Right lung (tissue), 5 donors: Measurements from ENCODE around the gene OLFML2B. TPM values are rescaled to one million over a fixed set of nuclear protein-coding genes. Genes with fewer than 3 reads are reported as not detected.

ENCODE experiments used
- DNase-seq, 2 donors: peaks; one replicate each; pipeline ENCODE4 v3.0.0-alpha.2; 2013
- polyA plus RNA-seq, 5 donors: library from polyadenylated mRNA; unstranded; fragments of 120-200 nt; gene quantifications; one replicate each; pipeline versions ENCODE4 v1.2.1 to v1.2.3, GENCODE V29; 2013; ENCODE audit warnings: inconsistent platforms in 1 of 5, low replicate concordance in 1 of 5; ENCODE audit not compliant: insufficient read length in 5 of 5, insufficient read depth in 1 of 5

OLFML2B gene
- polyA plus RNA-seq, 5 donors: 10.2 to 16.3 (median 13.4) TPM

DNA sequence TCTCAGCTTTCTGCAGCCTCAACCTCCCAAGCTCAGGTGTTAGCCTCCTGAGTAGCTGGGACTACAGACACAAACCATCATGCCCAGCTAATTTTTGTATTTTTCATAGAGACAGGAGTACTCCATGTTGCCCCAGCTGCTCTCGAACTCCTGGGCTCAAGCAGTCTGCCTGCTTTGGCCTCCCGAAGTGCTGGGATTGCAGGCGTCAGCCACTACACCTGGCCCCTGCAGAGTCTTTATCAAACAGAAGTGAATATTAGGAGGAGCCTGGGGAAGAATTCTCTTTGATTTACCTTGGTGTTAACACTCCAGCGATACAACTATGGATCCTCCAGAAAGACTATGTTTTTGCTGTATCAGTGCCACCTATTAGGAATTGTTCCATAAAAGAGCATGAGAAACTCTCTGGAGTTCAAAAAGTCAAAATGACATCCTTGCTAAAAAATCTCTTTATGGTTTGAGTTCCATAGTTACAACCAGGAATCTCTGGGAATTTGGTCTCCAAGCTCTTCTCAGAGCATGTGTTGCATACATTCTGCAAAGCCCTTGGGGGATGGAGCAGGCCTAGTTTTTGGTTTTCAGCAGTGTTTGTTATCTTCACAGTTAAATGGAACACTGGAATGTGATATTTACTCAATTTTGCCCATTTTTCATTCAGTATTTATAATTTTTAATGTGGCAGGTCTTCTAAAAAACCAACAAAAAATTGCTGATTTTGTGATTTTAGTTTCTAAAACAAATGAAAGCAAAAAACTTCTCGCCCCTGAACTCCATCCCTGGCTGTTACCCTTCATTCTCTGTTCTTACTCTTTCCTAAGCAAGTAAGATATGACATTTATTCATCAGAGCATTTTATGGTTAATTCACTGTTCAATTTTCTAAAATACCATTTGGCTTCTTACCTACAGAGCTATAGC lies 77.3 kb downstream of the OLFML2B start:
- no peak for DNase-seq

DNA sequence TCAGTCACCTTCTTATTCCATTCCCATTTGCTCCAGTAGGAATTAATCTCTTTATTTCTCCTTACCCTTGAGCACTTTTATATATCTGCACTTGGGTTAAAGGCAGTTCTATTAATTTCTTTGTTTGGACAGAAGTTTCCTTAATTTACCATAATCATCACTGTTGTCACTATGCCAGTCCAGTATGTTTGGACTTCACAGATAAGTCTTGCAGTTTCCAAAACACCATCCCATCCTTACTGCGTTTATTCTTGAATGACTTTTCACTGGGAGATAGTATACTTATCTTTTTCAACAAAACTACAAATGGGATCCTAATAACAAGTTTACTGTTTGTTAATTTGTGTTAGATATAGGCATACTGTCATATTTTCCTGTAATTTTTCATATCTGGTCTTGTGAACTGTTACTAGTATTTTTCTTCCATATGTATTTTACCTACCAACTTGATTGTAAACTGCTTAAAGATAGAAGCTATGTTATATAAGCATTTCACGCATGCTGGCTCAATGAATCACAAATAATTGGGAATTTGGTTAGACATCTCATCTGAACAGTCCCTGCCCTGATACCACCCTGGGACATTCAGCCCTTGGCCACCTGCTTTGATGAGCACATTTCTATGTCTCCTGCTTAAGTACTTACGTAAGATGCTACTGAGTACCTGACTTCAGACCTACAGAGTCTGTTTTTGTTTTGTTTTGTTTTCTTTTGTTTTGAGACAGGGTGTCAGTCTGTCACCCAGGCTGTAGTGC lies 78.2 kb downstream of the OLFML2B start:
- no peak for DNase-seq

DNA sequence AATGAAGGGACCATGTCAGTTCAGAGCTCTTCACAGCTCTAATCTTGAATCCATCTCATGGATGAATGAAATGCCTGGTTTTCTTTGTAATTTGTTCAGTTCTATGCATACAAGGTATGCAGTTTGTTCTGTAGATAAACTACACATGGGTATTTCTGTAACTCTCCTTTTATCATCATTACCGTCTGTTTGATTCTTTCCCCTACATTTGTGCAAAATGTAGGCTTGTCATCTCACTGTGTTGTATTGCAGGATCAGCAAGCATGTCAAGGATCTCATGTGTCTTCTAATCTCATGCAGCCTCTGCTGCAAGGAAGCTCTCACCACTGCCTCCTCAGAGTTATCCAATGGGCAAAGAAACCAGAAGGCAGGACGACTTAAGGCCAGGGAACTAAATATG lies 79.3 kb downstream of the OLFML2B start:
- no peak for DNase-seq

DNA sequence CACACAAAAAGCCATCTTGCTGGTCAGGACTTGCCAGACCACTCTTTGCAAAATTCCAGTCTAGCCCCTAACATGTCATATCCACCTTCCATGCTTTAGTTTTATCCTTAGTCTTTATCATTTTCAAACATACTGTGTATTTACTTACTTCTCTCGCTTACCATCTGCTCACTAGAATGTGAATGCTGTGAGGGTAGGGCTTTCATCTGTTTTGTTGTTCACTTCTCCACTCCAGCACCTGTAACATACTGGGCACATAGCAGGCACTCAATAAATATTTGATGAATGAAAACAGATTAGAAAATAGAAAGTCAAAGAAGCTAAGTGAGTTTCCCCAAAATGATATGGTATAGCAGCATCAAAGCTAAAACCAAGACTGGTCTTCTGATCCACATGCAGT lies 79.9 kb downstream of the OLFML2B start:
- DNase-seq: no peak

DNA sequence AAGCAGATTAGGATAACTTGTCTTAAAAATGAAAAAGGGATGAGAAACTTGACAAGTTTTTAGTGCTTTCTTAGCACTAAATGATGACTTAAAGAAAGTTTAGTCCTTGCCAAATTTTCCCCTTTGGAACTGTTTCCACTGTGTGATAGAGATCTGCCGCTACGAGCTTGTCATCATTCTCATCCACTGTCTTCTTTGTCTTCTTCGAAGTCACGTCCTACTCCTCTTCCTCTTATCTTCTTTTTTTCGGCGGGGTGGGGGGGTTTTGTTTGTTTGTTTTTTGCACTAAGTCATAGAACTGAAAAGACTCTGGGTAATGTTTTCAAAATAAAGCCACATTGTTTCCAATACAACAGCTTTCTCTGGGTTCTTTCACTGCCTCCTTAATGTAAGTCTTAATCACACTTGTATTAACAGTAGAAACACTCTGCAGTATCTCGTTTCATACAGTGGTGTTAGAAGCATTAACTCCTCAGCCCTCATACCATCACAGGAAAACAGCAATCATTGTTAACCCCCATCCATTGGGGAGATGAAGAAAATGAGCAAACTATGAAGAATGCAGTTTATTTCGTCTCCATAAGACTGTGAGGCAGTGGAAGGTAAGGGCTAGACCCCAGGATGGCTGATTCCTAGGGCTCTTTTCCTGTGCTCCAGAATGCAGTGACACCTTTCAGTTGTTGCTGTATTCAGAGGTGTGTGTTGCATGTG lies 81.8 kb downstream of the OLFML2B start:
- DNase-seq: no peak

DNA sequence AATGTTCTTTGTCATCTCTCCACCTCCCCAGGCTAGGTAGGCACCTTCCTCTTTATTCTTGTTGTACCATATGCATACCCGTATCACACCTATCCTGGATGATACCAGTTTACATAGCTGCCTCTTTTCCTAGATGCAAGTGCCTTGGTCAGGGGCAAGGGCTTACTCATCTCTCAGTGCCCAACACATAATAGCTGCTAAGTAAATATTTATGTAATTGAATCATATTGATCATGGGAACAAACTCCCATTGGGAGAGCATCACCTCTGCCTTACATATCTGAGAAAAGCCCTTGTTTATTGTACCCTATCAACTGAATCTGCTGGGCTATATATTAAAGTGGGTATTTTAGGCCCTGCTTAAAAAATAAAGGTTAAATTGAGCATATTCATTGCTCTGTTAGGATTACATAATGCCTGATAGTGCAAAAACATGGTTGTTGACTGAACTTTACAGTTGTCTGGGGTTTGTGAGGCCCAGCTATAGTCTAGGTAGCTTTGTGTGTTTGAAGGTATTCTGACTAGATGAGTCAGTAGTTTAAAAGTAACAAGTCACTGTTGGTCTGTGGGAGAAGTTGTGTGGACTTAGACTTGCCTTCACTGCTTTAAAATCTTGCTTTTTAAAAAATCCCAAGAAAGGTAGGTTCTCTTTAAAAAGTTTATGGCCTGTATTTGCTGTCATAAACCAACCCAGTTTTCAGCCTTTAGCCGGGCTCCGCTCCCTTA lies 82.6 kb downstream of the OLFML2B start:
- no peak for DNase-seq

DNA sequence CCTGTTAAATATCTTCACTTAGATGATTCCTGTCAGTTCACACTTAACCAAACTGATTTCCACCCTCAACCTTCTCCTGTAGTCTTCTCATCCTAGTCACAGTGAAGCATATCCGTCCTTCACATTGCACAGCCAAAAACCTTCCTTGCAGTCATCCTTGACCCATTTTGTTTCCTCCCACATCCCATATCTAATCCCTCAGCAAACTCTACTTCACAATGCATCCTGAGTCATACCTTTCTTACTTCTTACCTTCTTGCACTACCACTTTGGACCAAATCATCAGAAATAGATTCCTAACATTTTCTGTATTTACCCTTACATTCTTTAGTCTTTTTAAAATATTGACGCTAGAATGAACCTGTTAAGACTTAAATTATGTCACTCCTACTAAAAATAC lies 86.9 kb downstream of the OLFML2B start:
- DNase-seq: no peak

DNA sequence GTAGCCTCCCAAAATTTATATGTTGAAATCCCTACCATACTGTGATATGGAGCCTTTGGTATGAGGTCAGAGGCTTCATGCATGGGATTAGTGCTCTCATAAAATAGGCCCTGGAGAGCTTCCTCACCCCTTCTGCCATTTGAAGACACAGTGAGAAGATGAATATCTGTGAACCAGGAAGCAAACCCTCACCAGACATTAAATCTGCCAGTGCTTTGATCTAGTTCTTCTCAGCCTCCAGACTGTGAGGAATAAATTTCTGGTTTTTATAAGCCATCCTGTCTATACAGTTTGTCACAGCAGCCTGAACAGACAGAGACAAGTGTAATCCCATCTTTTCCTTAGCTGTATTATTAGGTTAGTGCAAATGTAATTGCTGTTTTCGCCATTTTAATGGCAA lies 88.4 kb downstream of the OLFML2B start:
- no peak for DNase-seq

DNA sequence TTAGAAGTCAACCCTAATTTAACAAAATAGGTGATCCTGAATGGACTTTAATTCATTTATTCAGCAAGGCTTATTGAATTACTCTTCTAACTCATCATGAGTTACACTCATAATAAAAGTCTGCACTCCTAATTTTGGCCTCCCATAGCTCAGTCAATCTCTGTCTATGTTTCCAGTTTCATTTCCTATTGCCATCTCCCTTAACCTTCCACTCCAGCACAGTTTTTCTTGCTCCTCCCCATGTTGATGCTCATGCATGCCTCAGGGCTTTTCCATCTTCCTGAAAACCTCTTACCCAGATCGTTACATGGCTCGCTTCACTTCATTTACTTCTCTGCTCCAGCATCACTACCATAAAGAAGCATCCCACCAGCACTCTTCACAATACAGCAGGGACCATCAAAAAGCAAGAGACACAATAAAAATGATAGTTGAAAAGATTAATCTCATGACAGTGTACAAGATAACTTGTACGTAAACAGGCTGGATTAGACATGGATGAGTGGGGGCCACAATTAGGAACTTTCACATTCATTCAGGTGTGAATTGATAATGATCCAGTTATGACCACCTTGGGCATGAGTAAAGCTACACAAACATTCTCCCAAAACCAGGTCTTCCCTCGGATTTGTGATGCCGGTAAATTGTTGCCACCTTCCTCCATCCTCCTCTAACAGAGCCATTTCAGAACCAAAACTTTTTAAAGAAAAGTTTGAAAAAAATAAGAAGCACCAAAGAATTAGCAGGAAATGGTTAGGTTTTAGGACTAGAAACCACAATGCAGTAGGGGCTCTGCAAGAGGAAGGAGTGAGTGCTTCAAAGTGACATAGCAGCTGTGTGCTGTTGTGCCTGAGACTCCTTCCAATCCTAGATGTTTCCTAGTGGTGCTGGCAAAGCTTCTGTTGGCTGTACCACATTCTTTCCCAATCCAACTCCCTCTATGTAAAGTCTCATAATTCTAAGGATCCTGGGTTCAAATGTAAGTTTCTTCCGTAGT lies 89.8 kb downstream of the OLFML2B start:
- no peak for DNase-seq

Other genes starting within 250 kb of the OLFML2B start
- gene NOS1AP, start 45.8 kb upstream of the OLFML2B start, polyA plus RNA-seq: 1 to 10 TPM; 2.0 to 3.2 (median 2.8) TPM